HG02981 (cell line): ENCODE measurements around the gene VSIG8.

Experiments
- ATAC-seq: cut with Tn5 transposase; IDR thresholded peaks from one replicate; pipeline ENCODE4 v1.9.1; 2021; ENCODE audit warnings: mild to moderate bottlenecking, moderate library complexity; ENCODE audit not compliant: unreplicated experiment

VSIG8 gene

DNA sequence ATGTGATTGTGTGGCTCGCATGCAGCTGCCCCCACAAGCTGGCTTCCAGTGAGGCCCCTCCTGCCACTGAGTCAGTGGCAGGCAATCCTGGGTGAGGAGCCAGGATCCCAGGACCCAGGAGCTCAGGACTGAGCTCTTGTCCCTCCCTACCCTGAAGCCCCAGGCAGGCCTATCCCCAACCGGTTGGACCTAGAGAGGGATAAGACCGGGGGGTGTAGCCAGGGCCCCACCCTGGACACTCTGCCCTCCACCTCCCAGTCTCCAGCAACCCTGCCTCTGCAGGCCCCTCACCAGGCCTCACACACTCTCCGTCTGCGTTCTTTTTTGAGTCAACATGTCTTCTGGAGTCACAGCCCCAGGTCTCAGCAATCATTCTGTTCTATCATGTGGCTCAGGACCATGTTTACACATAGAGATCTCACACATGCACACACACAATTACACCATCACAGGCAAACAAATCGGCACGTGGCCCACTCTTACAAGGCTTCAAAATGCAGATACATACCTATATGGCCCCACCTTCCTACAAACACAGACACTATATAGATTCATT is 2.6 kb downstream of the VSIG8 start:
- ATAC-seq = no peak

DNA sequence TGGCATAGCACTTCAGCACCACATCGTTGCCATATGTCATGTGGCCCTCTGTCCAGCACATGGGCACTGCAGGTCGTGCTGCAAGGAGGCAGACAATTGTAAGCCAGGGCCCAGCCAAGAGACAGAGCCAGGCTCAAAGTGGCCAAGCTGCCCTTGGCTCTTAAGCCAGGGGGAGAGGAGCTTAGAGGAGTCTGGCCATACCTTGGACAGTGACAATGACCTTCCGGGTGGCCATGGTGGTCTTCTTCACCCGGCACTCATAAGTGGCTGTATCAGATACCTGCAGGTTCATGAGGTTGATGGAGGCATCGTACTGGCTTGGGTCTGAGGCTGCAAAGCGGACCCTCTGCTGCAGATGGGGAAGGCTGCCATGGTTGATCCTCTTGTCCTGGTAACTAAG is 4.6 kb downstream of the VSIG8 start:
- no peak for ATAC-seq

DNA sequence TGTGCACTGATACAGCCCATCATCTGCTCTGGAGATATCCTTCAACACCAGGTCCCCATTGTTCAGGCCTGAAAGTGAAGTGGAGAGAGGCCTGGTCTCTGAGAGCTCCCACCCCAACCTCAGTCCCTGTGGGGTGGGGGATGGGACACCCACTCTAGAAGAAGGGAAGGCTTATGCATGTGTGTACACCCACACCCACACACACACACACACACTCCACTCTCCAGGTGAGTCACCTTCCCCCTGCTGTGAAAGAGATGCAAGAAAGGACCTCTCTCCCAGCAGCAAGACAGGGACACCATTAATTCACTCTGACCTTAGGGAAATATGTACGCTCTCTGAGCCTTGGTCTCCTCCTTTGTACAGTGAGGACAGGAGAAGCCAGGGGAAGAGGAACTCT is 5.9 kb downstream of the VSIG8 start:
- ATAC-seq = no peak

DNA sequence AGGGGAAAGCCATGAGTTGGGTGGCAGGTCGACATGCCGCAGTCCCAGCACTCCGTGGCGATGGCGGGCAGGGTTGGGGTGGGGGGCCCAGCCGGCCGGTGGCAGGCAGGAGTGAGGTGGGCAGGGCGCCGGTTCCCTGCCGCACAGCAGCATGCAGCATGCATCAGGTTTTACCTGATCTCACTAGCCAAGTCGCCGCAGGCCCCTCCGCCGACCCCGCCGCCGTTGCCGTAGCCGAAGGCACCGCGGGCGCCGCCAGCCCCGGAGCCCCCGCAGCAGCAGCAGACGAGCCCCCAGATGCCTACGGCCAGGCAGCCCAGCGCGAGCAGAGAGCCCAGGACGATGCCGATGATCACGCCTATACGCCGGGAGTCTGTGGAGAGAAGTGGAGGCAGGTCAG is 6.7 kb downstream of the VSIG8 start:
- no peak for ATAC-seq

DNA sequence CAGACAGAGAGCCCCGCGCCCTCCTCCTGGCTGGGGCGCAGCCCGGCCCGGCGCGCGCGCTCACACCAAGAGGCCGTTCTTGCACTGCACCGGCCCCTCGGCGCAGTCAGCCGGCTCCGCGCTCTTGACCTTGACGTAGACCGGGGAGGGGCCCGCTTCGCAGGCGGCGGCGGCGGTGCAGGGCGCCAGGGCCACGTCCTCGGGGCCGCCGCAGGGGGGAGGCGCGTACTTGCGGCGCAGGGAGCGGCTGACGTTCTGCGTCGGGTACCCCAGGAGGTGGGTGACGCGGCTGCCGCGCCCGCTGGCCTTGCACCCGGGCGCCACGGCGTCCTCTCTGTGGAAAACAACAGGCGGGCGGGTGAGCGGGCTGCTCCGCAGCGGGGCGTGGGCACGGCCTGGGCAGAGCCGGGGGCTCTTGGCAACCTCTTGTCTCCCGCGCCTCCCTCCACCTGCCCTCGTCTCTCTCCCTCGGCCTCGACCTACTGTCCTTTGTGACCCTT is 7.7 kb downstream of the VSIG8 start:
- peak; percentile 79 for ATAC-seq

DNA sequence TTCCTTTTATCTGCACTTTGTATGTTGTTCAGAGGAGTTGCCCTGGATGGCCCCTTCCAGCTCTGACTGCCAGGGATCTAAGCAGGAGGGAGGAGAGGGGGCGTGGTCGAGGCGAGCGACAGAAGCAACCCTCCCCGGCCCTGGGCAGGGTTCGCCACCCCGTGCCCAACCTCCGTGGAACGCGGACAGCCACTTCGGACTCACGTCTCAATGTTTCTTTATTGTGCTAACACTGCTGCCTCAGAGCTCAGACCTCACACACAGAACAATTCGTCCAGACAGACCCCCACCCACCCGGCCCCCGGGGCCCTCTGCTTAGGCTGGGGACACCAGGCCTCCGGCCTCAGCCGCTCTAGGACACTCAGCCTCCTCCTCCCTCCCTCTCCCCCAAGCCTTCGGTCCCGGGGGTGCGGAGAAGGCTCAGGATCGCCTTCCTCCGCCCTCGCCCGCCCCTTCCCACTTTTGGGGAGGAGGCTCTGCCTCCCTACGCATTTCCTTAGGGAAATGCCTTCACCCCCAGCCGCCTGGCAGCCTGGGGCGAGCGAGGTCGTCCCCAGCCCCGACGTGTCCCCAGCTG is 8.3 kb downstream of the VSIG8 start:
- no peak for ATAC-seq

DNA sequence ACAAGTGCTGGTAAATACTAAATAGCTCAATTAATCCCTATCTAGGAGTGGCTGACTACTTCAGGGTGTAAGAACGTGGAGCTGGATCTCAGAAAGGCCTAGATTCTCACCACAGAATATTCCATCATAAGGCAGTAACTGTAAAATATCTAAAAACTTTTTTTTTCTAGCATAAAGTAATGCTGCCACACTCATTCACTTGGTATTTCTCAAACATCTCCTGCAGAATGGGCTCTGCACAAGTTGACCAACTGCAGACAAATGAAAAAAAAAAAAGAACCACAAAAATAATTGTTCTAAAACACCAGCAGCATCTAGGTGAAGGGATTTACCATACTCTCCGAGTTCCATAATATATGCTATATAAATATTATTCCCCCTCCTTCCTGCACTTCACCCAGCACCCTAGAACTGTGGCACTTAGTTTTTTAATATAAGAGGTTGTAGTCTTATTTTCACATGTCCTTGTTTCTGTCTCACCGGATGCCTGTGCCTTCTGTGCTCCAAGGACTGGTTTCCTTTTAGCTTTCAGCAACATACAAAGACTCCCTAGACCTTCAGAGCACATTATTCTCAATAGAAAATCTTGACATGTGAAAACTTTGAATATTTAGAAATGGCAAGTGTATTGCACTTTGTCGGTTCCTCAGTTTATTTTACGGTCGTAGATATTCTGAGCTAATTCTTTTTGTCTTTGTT is 8.9 kb downstream of the VSIG8 start:
- ATAC-seq = no peak

DNA sequence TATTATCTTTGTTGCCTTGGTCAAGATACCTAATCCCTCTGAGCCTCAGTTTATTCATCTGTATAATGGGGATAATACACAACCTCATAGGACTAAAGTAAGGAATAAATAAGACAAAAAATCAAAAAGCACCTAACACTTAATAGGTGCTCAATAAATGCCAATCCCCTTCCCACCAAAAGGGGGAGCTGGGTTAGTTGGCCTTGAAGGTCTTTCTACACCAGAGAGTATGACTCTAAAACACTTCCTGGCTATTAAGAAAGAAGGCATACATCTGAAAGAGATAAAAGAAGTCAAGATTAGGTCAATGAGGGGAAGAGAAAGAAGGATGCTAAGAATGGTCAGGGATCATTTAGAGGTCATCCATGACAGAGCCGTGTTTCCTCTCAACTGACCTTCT is 11.1 kb downstream of the VSIG8 start:
- no peak for ATAC-seq

DNA sequence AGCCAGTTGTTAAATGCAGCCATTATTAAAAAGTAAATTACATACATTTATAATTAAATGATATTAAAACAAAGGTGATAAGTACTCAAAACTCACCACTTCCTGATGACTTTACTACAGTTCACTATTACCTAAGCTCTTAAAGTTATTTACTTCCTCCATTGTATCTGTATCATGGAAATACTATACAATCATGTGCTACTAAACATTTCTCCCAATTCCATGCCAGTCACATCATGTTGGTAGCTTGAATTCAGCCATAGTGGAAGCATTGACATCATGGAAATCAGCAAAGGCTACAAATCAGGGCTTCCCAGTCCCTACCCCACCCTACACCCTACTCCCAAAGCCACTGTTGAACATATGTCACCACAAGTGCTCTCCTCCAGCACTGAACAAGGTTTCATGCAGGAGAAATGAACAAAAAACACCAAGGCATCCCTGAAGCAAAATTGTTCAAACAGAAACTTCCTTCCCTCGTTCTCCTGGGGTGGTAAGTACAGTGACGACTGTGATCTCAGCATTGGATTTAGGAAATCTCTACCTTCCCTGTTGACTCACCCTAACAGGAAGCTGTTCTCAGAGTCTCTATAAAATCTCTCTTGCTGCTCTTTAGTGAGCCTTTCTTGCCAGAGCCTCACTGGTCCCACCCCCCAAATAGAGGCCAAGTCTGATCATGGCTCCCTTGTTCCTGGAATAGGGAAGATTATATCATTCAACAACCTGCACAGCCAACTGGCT is 12.7 kb downstream of the VSIG8 start:
- ATAC-seq = no peak

DNA sequence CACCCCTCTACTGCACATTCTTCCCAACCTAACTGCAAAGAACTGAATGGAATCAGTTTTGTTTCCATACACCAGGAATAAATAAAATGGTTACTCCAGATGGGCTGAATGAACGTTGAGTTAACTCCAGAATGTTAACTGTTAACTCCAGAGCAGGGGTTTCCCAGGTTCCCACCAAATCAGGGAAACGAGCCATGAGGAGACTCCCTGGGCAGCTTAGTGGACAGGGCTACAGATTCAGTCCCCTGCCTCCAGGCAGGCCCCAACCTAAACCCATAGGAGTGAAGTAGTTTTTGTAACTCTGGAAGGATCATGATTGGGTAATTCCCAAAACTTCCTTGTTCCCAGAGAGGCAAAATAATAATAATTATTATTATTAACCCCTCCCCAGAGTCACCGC is 14.1 kb downstream of the VSIG8 start:
- no peak for ATAC-seq

DNA sequence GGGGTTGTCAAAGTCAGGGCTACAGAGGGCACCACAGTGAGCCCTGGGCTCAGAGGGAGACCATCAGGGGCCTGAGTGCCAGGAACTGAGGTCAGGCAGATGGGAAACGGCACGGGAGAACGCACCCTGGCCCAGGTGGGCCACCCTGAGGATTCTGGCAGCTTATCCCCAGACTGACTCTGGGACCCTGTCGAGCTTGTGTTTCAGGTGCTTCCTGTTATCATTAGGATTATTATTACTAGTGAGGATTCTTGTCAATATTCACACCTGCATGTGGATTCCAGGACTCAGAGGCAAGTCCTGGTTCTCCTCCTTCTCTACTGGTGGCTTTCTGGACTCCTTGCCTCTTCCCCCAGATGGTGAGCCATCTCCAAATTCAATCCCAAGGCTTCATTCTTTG is 15.2 kb downstream of the VSIG8 start:
- no peak for ATAC-seq

DNA sequence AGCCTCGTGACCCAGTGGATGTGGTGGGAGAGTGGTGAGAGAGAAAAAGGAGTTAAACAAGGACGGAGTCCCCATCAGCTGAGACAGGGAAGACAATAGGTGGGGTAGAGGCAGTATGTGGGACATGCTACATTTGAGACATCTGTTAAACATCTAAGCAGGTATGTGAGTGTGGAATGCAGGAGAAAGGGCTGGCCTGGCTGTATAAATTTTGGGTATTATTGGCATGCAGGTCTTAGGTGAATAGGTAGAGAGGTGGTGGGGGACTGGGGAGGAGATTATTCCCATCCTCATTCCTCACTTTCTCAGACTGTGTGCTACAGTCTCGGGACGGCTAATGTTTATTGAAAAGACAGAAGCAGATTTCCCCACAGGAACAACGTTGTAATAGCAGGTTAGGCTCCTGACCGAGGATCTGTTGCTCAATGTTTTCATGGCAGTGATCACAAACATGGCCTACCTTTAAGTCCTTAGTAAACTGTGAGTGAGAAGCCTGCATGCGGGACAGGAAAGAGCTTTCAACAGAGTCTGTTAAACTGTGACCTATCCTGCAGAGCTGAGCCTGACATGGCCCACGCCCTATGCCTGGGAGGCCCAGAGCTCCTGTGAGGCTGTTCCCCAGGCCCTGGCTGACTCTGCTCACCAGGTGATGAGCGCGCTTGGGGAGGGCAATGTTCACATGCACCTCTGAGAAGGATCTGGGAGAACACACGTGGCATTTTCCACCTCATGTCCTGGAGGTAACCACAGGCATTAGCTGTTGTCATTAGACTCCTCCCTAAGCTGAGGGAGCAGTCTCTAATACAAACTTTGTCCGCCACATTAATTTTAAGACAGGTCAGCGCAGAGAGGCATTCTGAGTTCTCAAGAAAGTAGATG is 16.5 kb downstream of the VSIG8 start:
- ATAC-seq = no peak

DNA sequence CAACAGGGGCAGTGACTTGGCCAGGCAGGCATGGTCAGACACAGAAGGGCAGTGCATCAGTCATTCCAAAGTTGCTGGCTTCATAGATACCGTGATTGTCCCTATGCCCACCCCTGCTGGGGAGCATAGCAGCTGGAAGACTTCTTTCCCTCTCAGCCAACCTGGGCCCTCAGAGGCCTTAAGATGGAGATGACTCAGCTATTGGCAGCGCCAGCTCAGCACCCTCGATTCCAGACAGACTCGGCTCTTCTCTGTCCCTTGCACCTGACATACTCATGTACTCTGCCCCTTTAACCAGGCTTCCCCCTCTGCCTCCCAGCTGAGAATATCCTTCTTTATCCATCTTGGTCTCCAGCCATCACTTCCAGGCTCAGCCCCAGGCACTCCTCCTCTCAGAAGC is 19.0 kb downstream of the VSIG8 start:
- ATAC-seq = no peak

DNA sequence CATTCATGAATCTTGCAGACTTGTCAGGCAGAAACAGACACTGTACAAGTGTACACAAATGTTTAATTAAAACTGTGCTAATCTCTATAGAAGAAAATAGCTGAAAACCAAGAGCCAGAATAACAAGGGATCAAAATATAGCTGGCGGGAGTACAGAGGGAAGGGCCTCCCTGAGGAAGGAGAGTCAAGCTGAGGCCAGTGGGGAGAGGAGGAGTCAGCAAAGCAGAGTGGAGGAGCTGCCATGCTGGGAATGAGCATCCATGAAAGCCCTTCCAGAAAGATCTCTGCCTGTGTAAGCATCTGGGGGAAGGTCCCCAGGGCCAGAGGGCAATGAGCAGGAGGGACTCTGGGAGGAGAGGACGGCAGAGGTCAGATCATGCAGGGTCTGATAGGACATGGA is 20.7 kb downstream of the VSIG8 start:
- ATAC-seq = no peak

DNA sequence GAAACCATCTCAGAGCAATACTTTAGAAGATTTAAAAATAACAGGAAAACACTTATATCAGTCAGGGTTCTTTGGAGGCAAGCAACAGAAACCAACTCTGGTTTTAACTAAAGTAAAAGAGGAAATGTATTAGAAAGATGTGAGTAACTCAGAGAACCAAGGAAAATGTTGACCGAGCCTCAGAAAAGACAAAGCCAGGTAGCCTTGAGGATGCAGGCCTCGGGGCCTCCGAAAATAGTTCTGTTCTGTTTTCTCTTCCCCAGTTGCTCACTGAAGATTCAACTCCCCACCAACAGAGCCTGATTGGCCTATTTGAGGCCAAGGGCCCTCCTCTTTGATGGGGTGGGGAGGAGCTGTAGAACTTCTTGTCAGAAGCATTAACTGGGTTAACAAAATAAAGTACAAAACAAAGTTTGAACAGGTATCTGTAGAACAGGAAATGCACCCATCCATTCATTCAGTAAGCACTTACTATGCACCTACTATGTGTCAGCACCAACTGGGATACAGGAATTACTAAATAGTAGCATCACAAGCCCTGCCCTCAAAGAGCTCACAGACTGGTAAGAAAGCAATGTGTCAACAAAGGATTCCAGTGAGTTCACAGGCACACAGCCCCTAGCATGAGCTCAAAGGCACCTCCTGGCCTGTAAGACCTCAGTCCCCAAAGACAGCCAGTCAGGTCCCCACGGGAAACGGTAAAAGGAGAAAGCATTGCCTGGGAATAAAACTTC is 23.2 kb downstream of the VSIG8 start:
- ATAC-seq = peak; percentile 78

DNA sequence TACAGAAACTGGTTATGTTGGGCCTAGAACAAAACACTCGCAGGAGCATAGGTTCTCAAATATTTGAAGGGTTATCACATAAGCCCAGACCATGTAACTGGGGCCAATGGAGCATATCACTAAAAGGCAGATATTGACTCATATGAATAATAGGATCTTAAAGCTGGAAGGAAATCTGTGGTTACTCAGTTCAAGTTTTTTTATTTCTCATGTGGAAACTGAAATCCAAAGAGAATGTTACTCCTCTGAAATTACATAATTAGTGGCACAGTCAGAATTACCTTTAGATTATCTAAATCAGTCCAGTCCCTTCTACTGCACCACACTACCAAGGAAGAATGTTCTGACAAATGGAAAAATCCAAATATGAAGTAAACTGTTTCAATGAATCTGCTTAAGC is 23.7 kb downstream of the VSIG8 start:
- ATAC-seq = peak; percentile 75

DNA sequence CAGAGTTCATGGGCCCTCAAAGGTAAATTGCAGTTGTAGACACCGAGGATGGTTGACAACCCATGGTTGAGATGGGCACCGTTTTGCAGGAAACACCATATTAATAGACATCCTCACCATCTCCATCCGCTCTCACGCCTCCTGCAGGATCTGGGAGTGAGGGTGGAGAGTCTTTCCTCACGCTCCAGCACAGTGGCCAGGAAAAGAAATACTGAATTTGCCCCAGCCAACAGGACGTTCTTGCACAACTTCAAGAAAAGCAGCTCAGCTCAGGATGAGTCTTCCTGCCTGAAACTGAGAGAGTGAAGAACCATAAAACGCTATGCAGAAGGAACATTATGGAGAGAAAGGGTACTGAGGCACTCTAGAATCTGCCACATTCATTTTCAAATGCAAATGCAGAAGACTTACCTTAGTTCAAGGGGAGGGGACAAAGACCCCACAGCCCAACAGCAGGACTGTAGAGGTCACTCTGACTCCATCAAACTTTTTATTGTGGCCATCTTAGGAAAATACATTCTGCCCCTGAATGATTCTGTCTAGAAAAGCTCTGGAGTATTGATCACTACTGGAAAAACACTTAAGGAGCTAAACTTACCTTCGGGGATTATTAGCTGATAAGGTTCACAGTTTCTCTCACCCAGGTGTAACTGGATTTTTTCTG is 26.5 kb downstream of the VSIG8 start:
- no peak for ATAC-seq

DNA sequence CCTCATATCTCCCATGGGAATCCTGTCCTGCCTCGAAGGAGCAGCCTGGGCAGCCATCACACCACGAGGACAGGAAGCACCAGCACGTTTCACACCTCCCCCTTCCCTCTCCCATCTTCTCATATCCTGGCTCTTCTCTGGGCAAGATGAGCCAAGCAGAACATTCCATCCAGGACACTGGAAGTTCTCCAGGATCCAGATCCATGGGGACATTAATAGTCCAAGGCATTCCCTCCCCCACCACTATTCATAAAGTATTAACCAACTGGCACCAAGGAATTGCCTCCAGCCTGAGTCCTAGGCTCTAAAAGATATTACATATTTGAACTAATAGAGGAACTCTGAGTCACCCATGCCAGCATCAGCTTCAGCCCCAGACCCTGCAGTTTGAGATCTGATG is 27.1 kb downstream of the VSIG8 start:
- no peak for ATAC-seq

DNA sequence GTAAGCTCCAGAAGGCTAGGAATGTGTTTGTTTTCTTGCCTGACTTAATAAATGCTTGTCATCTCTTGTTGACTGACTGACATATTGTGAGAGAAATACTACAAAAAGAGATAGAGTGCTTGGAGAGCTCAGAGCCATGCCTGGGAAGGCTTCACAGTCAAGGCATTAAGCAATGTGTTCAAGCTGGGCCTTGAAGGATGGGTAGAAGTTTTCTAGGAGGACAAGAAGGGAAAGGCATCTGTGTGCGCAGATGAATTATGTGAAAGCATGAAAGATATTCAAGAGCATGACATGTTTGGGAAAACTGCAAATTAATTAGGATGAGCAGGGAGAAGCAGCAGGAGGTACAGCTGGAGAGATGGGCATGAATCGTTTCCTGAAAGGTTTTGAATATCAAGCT is 30.1 kb downstream of the VSIG8 start:
- no peak for ATAC-seq
